Measurements from ENCODE around the gene DMGDH.

GRCh38 chr5:79021753-79022152 is 47.7 kb downstream of the DMGDH start:
- TF ChIP-seq MAZ (IDR thresholded peaks at IDR 0.05; ENCODE audit: borderline replicate concordance, low read depth, low read length) (no peak), CTCF (conservative IDR thresholded peaks at IDR 0.05; ENCODE audit: low read depth, low read length) (no peak), USF2 (IDR thresholded peaks at IDR 0.05; ENCODE audit: low read depth, low read length) (no peak), BHLHE40 (IDR thresholded peaks at IDR 0.05; ENCODE audit: low read depth, low read length) (no peak), FOS (IDR thresholded peaks at IDR 0.05; ENCODE audit: low read depth, low read length) (no peak), POLR2A (IDR thresholded peaks at IDR 0.05; ENCODE audit: low read depth, low read length) (no peak), CEBPB (IDR thresholded peaks at IDR 0.05; ENCODE audit: low read depth, low read length) (no peak), CHD1 (IDR thresholded peaks at IDR 0.05; ENCODE audit: low read depth, low read length) (no peak), NFE2L2 (IDR thresholded peaks at IDR 0.05; ENCODE audit: low read depth, low read length) (no peak), MAFK (IDR thresholded peaks at IDR 0.05; ENCODE audit: low read depth, low read length) (no peak), SMC3 (IDR thresholded peaks at IDR 0.05; ENCODE audit: low read depth, low read length) (no peak)
- TF ChIP-seq, protein P1, sequence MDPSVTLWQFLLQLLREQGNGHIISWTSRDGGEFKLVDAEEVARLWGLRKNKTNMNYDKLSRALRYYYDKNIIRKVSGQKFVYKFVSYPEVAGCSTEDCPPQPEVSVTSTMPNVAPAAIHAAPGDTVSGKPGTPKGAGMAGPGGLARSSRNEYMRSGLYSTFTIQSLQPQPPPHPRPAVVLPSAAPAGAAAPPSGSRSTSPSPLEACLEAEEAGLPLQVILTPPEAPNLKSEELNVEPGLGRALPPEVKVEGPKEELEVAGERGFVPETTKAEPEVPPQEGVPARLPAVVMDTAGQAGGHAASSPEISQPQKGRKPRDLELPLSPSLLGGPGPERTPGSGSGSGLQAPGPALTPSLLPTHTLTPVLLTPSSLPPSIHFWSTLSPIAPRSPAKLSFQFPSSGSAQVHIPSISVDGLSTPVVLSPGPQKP (IDR thresholded peaks at IDR 0.05; ENCODE audit: borderline replicate concordance, low read depth, low read length): no peak
